A673 (cell line): ENCODE measurements around the gene TTC28. TPM values are rescaled to one million over a fixed set of nuclear protein-coding genes. Genes with fewer than 3 reads are reported as not detected.

ENCODE experiments used
- BruUV-seq: library from RNA; stranded (reverse); fragments of 400-500 nt; replicated peaks from 2 replicates; lab custom pipeline; 2021; lab: Mats Ljungman, UMichigan
- CTCF ChIA-PET: fragments of 300-600 bp; sonication (Branson Sonifier 250); formaldehyde crosslinking; loops from one replicate; lab custom pipeline; 2022; ENCODE audit warnings: antibody characterized with exemption; lab: Charles Lee
- POLR2A ChIA-PET: fragments of 300-600 bp; sonication (Branson Sonifier 250); formaldehyde crosslinking; loops from one replicate; lab custom pipeline; 2022; ENCODE audit warnings: antibody characterized with exemption; ENCODE audit not compliant: low non-redundant PET; lab: Charles Lee
- DNase-seq: peaks from one replicate; pipeline ENCODE4 v3.0.0-alpha.2; 2015; ENCODE audit warnings: low spot score
- H3K27ac ChIP-seq: fragments of 200-600 bp; sonication (generic); 2 replicates; pipeline ENCODE4 v1.5.1; 2016; ENCODE audit warnings: mixed run types, low read depth, mild to moderate bottlenecking, mixed read lengths, antibody characterized with exemption, low read length; ENCODE audit not compliant: poor library complexity, severe bottlenecking
- H3K27me3 ChIP-seq: fragments of 200-600 bp; sonication (generic); replicated peaks from 2 replicates; pipeline ENCODE4 v1.6.1; 2017; ENCODE audit warnings: mixed run types, low read depth, mild to moderate bottlenecking, mixed read lengths, antibody characterized with exemption, low read length; ENCODE audit not compliant: insufficient read depth, poor library complexity
- H3K36me3 ChIP-seq: fragments of 200-600 bp; sonication (generic); 2 replicates; pipeline ENCODE4 v1.6.1; 2016; ENCODE audit warnings: mixed run types, mild to moderate bottlenecking, mixed read lengths, antibody characterized with exemption, low read length; ENCODE audit not compliant: insufficient read depth, poor library complexity, severe bottlenecking
- H3K4me1 ChIP-seq: fragments of 200-600 bp; sonication (generic); 2 replicates; pipeline ENCODE4 v1.6.1; 2017; ENCODE audit warnings: mixed run types, mild to moderate bottlenecking, mixed read lengths, antibody characterized with exemption, low read length; ENCODE audit not compliant: insufficient read depth, poor library complexity, severe bottlenecking
- H3K4me3 ChIP-seq: fragments of 200-600 bp; sonication (generic); 2 replicates; pipeline ENCODE4 v1.5.1; 2016; ENCODE audit warnings: low read depth, mixed run types, mild to moderate bottlenecking, mixed read lengths, low read length; ENCODE audit not compliant: poor library complexity, severe bottlenecking
- H3K9me3 ChIP-seq: fragments of 200-600 bp; sonication (generic); 2 replicates; pipeline ENCODE4 v1.6.1; 2016; ENCODE audit warnings: mixed run types, low read depth, mild to moderate bottlenecking, mixed read lengths, antibody characterized with exemption, low read length; ENCODE audit not compliant: poor library complexity, severe bottlenecking
- EZH2 ChIP-seq: fragments of 200-600 bp; sonication (generic); IDR thresholded peaks from 2 replicates; pipeline ENCODE4 v1.6.1; 2017; ENCODE audit warnings: borderline replicate concordance, low read depth, mild to moderate bottlenecking, mixed read lengths, antibody characterized with exemption, low read length; ENCODE audit not compliant: poor library complexity, severe bottlenecking
- intact Hi-C: fragments of 100-400 bp; cut with micrococcal nuclease; formaldehyde crosslinking; loops from one replicate; pipeline ENCODE4 v1.10.0; 2022; ENCODE audit not compliant: unreplicated experiment
- total RNA-seq: library from RNA; stranded (reverse); gene quantifications from 2 replicates; pipeline ENCODE4 v1.2.3, GENCODE V29; 2021
- TF ChIP-seq, protein P1 (sequence below): fragments of 300-800, 200-600 bp; sonication (generic); conservative IDR thresholded peaks from 2 replicates; pipeline ENCODE4 v1.5.1; 2017; ENCODE audit warnings: low read depth, mild to moderate bottlenecking, antibody characterized with exemption, low read length, moderate library complexity, mixed read lengths

TTC28 gene
- total RNA-seq, 1 experiment from 2014 or later: 48.7 TPM

DNA sequence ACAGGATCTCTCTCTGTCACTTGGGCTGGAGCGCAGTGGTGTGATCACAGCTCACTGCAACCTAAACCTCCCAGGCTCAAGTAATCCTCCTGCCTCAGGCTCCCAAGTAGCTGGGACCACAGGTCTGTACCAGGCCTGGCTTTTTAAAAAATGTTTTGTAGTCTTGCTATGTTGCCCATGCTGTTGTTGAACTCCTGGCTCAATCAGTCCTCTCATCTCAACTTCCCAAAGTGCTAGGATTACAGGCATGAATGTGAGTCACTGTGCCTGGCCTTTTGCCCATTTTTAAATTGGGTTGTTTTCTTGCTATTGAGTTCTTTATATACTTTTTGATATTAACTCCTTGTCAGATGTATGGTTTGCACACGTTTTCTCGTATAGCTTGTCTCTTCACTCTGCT, 727.5 kb downstream of the TTC28 start:
- no peak overlapping the region for H3K4me3 ChIP-seq
- intact Hi-C loops: no loop called here
- no peaks in the 10 kb centered on the region for H3K36me3 ChIP-seq
- peak; percentile 59 for DNase-seq
- no peak overlapping the region for H3K27ac ChIP-seq
- CTCF ChIA-PET: no interaction called here
- peaks cover 13% of the 10 kb centered on the region for H3K4me1 ChIP-seq
- no peaks in the 10 kb centered on the region for H3K27me3 ChIP-seq
- no TSS peak for BruUV-seq
- H3K9me3 ChIP-seq: peaks cover under 1% of the 10 kb centered on the region
- POLR2A ChIA-PET: no interaction called here
- TF ChIP-seq, protein P1, sequence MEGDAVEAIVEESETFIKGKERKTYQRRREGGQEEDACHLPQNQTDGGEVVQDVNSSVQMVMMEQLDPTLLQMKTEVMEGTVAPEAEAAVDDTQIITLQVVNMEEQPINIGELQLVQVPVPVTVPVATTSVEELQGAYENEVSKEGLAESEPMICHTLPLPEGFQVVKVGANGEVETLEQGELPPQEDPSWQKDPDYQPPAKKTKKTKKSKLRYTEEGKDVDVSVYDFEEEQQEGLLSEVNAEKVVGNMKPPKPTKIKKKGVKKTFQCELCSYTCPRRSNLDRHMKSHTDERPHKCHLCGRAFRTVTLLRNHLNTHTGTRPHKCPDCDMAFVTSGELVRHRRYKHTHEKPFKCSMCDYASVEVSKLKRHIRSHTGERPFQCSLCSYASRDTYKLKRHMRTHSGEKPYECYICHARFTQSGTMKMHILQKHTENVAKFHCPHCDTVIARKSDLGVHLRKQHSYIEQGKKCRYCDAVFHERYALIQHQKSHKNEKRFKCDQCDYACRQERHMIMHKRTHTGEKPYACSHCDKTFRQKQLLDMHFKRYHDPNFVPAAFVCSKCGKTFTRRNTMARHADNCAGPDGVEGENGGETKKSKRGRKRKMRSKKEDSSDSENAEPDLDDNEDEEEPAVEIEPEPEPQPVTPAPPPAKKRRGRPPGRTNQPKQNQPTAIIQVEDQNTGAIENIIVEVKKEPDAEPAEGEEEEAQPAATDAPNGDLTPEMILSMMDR: no peak
- no peak for TF ChIP-seq EZH2

DNA sequence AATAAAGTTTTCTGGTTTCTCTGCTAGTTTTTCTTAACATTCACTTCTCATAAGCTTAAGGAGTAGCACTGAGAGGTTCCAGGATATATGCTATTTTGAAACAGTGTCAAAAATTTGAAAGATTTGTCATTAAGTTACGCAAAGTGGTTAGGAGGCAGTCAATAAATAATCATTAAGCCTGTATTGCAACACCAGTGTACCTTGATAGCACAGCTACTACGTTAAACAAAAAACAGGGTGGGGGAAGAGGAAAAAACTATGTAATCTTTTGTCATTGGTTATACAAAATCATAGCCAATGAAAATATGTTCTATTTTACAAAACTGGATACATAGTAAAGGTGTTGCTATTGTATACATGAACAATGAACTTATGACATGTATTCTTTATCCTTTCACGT, 730.2 kb downstream of the TTC28 start:
- intact Hi-C loops: no loop called here
- Histone ChIP-seq H3K4me3 (no peak overlapping the region), H3K36me3 (no peaks in the 10 kb centered on the region), H3K4me1 (peaks cover 13% of the 10 kb centered on the region), H3K27me3 (no peaks in the 10 kb centered on the region), H3K9me3 (no peaks in the 10 kb centered on the region), H3K27ac (no peak overlapping the region)
- POLR2A ChIA-PET: no interaction called here
- CTCF ChIA-PET: no interaction called here
- no peak for DNase-seq
- BruUV-seq: no TSS peak
- TF ChIP-seq, protein P1: no peak
- TF ChIP-seq EZH2: no peak

DNA sequence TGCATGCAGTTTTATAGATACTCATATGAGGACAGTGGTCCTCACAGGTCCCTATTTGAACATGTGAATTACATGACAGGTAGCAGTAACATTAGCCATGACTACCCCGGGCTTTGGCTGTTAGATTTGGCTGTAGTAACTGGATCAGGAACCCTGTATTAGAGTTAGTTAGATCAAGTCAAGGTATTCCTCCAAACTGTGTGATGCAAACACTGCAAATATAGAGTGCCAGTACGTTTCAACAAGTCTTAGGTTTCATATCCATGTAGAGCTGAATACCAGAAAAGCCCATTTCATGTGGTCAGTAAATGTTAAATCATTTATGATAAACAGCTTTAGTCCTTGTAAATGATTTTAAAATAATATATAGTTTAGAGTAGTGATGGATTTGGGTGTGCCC, 731.1 kb downstream of the TTC28 start:
- H3K27ac ChIP-seq: no peak overlapping the region
- H3K9me3 ChIP-seq: no peaks in the 10 kb centered on the region
- no peaks in the 10 kb centered on the region for H3K27me3 ChIP-seq
- no peaks in the 10 kb centered on the region for H3K36me3 ChIP-seq
- H3K4me1 ChIP-seq: peaks cover 13% of the 10 kb centered on the region
- no TSS peak for BruUV-seq
- no peak for DNase-seq
- ChIA-PET CTCF (no interaction called here), POLR2A (no interaction called here)
- intact Hi-C loops: no loop called here
- H3K4me3 ChIP-seq: no peak overlapping the region
- no peak for TF ChIP-seq EZH2
- TF ChIP-seq, protein P1: no peak
